ENCODE measurements around the gene NEGR1.

DNA sequence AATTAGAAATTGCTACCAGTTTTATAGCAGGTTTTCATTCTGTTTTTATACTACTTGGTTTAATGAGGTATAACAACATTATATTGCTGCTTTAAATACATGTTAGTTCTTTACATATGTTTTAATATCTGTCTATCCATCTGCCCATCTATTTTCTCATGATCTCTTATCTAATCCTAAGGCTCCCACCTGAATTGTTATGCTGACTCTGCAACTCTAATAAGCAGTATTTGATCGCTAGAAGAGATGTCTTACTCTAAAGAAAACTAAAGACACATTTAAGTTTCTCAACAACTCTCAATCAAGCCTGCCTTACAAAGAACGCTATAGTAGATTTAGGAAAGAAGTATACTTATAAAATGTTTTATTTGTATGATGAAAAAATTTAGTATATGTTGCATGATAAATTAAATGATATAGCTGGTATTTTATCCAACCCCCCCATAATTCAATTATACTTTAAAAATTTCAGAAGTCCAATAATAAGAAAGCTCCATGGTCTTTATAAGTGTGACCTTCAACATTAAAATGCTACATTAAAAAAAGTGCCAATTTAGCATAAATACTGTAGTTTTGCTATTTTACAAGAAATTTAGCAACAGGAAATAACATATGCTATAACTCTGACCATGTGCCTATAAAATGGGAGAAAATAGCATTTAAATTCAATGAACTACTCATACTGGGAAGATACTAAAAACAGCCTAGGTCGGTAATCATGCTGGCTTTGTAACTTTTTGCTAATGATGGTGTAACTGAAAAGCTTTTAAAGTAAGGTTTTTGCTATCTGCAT is 180.3 kb downstream of the NEGR1 start:
- no peak for TF ChIP-seq POLR2AphosphoS5 (IDR thresholded peaks at IDR 0.05; ENCODE audit: low read depth, low read length)
- no peak for TF ChIP-seq ZNF274 (IDR thresholded peaks at IDR 0.05; ENCODE audit: low read depth, low read length)
- TF ChIP-seq, protein P1, sequence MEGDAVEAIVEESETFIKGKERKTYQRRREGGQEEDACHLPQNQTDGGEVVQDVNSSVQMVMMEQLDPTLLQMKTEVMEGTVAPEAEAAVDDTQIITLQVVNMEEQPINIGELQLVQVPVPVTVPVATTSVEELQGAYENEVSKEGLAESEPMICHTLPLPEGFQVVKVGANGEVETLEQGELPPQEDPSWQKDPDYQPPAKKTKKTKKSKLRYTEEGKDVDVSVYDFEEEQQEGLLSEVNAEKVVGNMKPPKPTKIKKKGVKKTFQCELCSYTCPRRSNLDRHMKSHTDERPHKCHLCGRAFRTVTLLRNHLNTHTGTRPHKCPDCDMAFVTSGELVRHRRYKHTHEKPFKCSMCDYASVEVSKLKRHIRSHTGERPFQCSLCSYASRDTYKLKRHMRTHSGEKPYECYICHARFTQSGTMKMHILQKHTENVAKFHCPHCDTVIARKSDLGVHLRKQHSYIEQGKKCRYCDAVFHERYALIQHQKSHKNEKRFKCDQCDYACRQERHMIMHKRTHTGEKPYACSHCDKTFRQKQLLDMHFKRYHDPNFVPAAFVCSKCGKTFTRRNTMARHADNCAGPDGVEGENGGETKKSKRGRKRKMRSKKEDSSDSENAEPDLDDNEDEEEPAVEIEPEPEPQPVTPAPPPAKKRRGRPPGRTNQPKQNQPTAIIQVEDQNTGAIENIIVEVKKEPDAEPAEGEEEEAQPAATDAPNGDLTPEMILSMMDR (IDR thresholded peaks at IDR 0.05 in 2 of 3, conservative IDR thresholded peaks at IDR 0.05 in 1 of 3; ENCODE audit: borderline replicate concordance in 1 of 3, insufficient read depth in 1 of 3, low read depth in 2 of 3, low read length in 2 of 3): no peak
- no peak for TF ChIP-seq FOSL1 (IDR thresholded peaks at IDR 0.05; ENCODE audit: low read depth)
- TF ChIP-seq YY1 (IDR thresholded peaks at IDR 0.05; ENCODE audit: extremely low read depth, insufficient replicate concordance, low read depth, low read length): no peak
- no peak for TF ChIP-seq SRF (IDR thresholded peaks at IDR 0.05; ENCODE audit: low read depth)
- TF ChIP-seq EZH2phosphoT487 (IDR thresholded peaks at IDR 0.05; ENCODE audit: borderline replicate concordance): no peak
